HG03135 (cell line): ENCODE data around the gene HAUS3.
"Not testable (repeated sequence)": the region's sequence is repeated elsewhere in the genome, so short reads cannot be mapped to it uniquely, and the experiment has no call there.

ENCODE experiments used
- ATAC-seq: cut with Tn5 transposase; IDR thresholded peaks from one replicate; pipeline ENCODE4 v1.9.1; 2021; ENCODE audit warnings: mild to moderate bottlenecking, moderate library complexity; ENCODE audit not compliant: unreplicated experiment

Gene HAUS3

GRCh38 chr4:2276581-2277325 lies 34.8 kb upstream of the HAUS3 start:
- ATAC-seq, result no peak

- no peak for ATAC-seq
These were observed 33.8 kb upstream of the HAUS3 start for GRCh38 chr4:2275546-2276251.

GRCh38 chr4:2275044-2275397 lies 33.1 kb upstream of the HAUS3 start:
- not testable (repeated sequence) for ATAC-seq

- no peak for ATAC-seq
These were observed 32.6 kb upstream of the HAUS3 start for GRCh38 chr4:2274320-2275043.

GRCh38 chr4:2273657-2274319 lies 31.9 kb upstream of the HAUS3 start:
- ATAC-seq, result no peak

- no peak for ATAC-seq
These were observed 31.3 kb upstream of the HAUS3 start for GRCh38 chr4:2273221-2273620.

- no peak for ATAC-seq
These were observed 30.9 kb upstream of the HAUS3 start for GRCh38 chr4:2272828-2273120.

- no peak for ATAC-seq
These were observed 30.3 kb upstream of the HAUS3 start for GRCh38 chr4:2272026-2272827.

GRCh38 chr4:2271279-2272025 lies 29.5 kb upstream of the HAUS3 start:
- ATAC-seq, result no peak

- no peak for ATAC-seq
These were observed 28.6 kb upstream of the HAUS3 start for GRCh38 chr4:2270341-2271165.

- ATAC-seq, result no peak
These were observed 27.8 kb upstream of the HAUS3 start for GRCh38 chr4:2269618-2270163.

GRCh38 chr4:2269206-2269531 lies 27.2 kb upstream of the HAUS3 start:
- ATAC-seq, result no peak

- no peak for ATAC-seq
These were observed 26.7 kb upstream of the HAUS3 start for GRCh38 chr4:2268357-2269205.

- no peak for ATAC-seq
These were observed 25.9 kb upstream of the HAUS3 start for GRCh38 chr4:2267841-2268240.

GRCh38 chr4:2267320-2267811 lies 25.4 kb upstream of the HAUS3 start:
- ATAC-seq, result no peak

GRCh38 chr4:2266821-2267220 lies 24.9 kb upstream of the HAUS3 start:
- no peak for ATAC-seq

GRCh38 chr4:2266181-2266580 lies 24.3 kb upstream of the HAUS3 start:
- no peak for ATAC-seq
